Caco-2 (cell line): ENCODE measurements around the gene PPA2. TPM values are rescaled to one million over a fixed set of nuclear protein-coding genes. Genes with fewer than 3 reads are reported as not detected.

ENCODE experiments used
- BruUV-seq: library from RNA; stranded (reverse); fragments of 400-500 nt; replicated peaks from 2 replicates; lab custom pipeline; 2021; lab: Mats Ljungman, UMichigan
- CTCF ChIA-PET: fragments of 300-600 bp; sonication (Branson Sonifier 250); formaldehyde crosslinking; loops from one replicate; lab custom pipeline; 2022; ENCODE audit warnings: antibody characterized with exemption; lab: Charles Lee
- POLR2A ChIA-PET: fragments of 300-600 bp; sonication (Branson Sonifier 250); formaldehyde crosslinking; loops from one replicate; lab custom pipeline; 2022; ENCODE audit warnings: antibody characterized with exemption; lab: Charles Lee
- DNase-seq, 2 experiments: peaks; one replicate each; pipeline versions ENCODE4 v3.0.0 to v3.0.0-alpha.2; 2020 to 2022
- H3K27me3 ChIP-seq: replicated peaks from 2 replicates; pipeline ENCODE4 v1.6.0; 2011; ENCODE audit warnings: low read length; ENCODE audit not compliant: control insufficient read depth, insufficient read depth
- H3K36me3 ChIP-seq: 2 replicates; pipeline ENCODE4 v1.5.1; 2011; ENCODE audit warnings: low read length; ENCODE audit not compliant: control insufficient read depth, insufficient read depth
- H3K4me1 ChIP-seq: fragments of 250-450 bp; sonication (Bioruptor Pico); 2 replicates; pipeline ENCODE4 v1.5.1; 2020; ENCODE audit warnings: mild to moderate bottlenecking
- H3K4me3 ChIP-seq: 2 replicates; pipeline ENCODE4 v1.5.1; 2011; ENCODE audit warnings: low read depth, mild to moderate bottlenecking, control low read depth, low read length
- H3K9me3 ChIP-seq: fragments of 250-450 bp; sonication (Bioruptor Pico); 2 replicates; pipeline ENCODE4 v1.5.1; 2020; ENCODE audit warnings: mild to moderate bottlenecking, moderate library complexity
- H3K27ac Mint-ChIP-seq: one replicate; pipeline ENCODE4 v1.8.0; 2022; ENCODE audit warnings: mixed read lengths; ENCODE audit not compliant: unreplicated experiment
- H3K27me3 Mint-ChIP-seq: one replicate; pipeline ENCODE4 v1.8.0; 2022; ENCODE audit warnings: mixed read lengths; ENCODE audit not compliant: insufficient read depth, unreplicated experiment
- H3K36me3 Mint-ChIP-seq: one replicate; pipeline ENCODE4 v1.8.0; 2022; ENCODE audit warnings: mild to moderate bottlenecking, mixed read lengths; ENCODE audit not compliant: insufficient read depth, unreplicated experiment
- H3K4me1 Mint-ChIP-seq: one replicate; pipeline ENCODE4 v1.8.0; 2022; ENCODE audit warnings: low read depth, mixed read lengths; ENCODE audit not compliant: unreplicated experiment
- H3K4me3 Mint-ChIP-seq: one replicate; pipeline ENCODE4 v1.8.0; 2022; ENCODE audit warnings: mild to moderate bottlenecking, moderate library complexity, mixed read lengths; ENCODE audit not compliant: unreplicated experiment
- H3K9me3 Mint-ChIP-seq: one replicate; pipeline ENCODE4 v1.8.0; 2022; ENCODE audit warnings: mixed read lengths; ENCODE audit not compliant: unreplicated experiment
- CTCF ChIP-seq, 2 experiments: fragments of 200-600 bp in 1 of 2; IDR thresholded peaks; 1 replicate in 1 of 2; 2 replicates in 1 of 2; pipeline versions ENCODE4 v1.5.1 to v1.8.0; 2011 to 2022; ENCODE audit warnings: antibody characterized with exemption in 1 of 2, control low read depth in 1 of 2, inconsistent platforms in 1 of 2, low read depth in 1 of 2, low read length in 1 of 2, mild to moderate bottlenecking in 1 of 2, moderate library complexity in 1 of 2; ENCODE audit not compliant: insufficient read depth in 1 of 2, severe bottlenecking in 1 of 2, unreplicated experiment in 1 of 2
- intact Hi-C: fragments of 100-400 bp; cut with micrococcal nuclease; formaldehyde crosslinking; loops from one replicate; pipeline ENCODE4 v1.10.0; 2022; ENCODE audit not compliant: unreplicated experiment
- total RNA-seq: library from RNA; stranded (reverse); gene quantifications from 2 replicates; pipeline ENCODE4 v1.2.3, GENCODE V29; 2022

PPA2 gene
- total RNA-seq, 1 experiment from 2014 or later = 85.4 TPM

- no peak for TF ChIP-seq CTCF (IDR thresholded peaks at IDR 0.05; ENCODE audit: insufficient read depth in 1 of 2, low read depth in 1 of 2, low read length in 1 of 2, severe bottlenecking in 1 of 2, unreplicated experiment in 1 of 2)
- Mint-ChIP-seq H3K9me3 (peaks cover 29% of the 10 kb centered on the region), H3K4me1 (no peaks in the 10 kb centered on the region), H3K36me3 (peaks cover 44% of the 10 kb centered on the region), H3K4me3 (no peak overlapping the region), H3K27me3 (no peaks in the 10 kb centered on the region), H3K27ac (no peak overlapping the region)
- Histone ChIP-seq H3K27me3 (no peaks in the 10 kb centered on the region), H3K36me3 (peaks cover 2% of the 10 kb centered on the region; the same call in 1 of the 2 replicates), H3K4me3 (no peak overlapping the region), H3K4me1 (no peaks in the 10 kb centered on the region), H3K9me3 (no peaks in the 10 kb centered on the region)
- POLR2A ChIA-PET = no interaction called here
- CTCF ChIA-PET = no interaction called here
- no peak for DNase-seq
- intact Hi-C loops = no loop called here
- BruUV-seq = no TSS peak
Observed at GRCh38 chr4:105432438-105432837, 41.4 kb downstream of the PPA2 start.

GRCh38 chr4:105430811-105431210, 43.1 kb downstream of the PPA2 start:
- BruUV-seq = no TSS peak
- H3K4me1 Mint-ChIP-seq = no peaks in the 10 kb centered on the region

GRCh38 chr4:105426187-105426897, 47.5 kb downstream of the PPA2 start:
- no peak overlapping the region for H3K4me3 ChIP-seq
- Mint-ChIP-seq H3K4me1 (peaks cover 1% of the 10 kb centered on the region), H3K9me3 (peaks cover 24% of the 10 kb centered on the region), H3K27ac (no peak overlapping the region), H3K36me3 (peaks cover 16% of the 10 kb centered on the region), H3K27me3 (no peaks in the 10 kb centered on the region), H3K4me3 (no peak overlapping the region)
- intact Hi-C loops = no loop called here
- peaks cover 23% of the 10 kb centered on the region for H3K4me1 ChIP-seq
- no TSS peak for BruUV-seq
- H3K27me3 ChIP-seq = no peaks in the 10 kb centered on the region
- H3K36me3 ChIP-seq = no peaks in the 10 kb centered on the region
- ChIA-PET POLR2A (no interaction called here), CTCF (no interaction called here)
- no peak for TF ChIP-seq CTCF (IDR thresholded peaks at IDR 0.05; ENCODE audit: insufficient read depth in 1 of 2, low read depth in 1 of 2, low read length in 1 of 2, severe bottlenecking in 1 of 2, unreplicated experiment in 1 of 2)
- H3K9me3 ChIP-seq = no peaks in the 10 kb centered on the region
- no peak for DNase-seq

More at GRCh38 chr4:105430811-105431210, 43.1 kb downstream of the PPA2 start:
- Histone ChIP-seq H3K9me3 (no peaks in the 10 kb centered on the region), H3K27me3 (no peaks in the 10 kb centered on the region), H3K36me3 (peaks cover 2% of the 10 kb centered on the region; the same call in 1 of the 2 replicates), H3K4me1 (no peaks in the 10 kb centered on the region), H3K4me3 (no peak overlapping the region)
- no peak for TF ChIP-seq CTCF (IDR thresholded peaks at IDR 0.05; ENCODE audit: insufficient read depth in 1 of 2, low read depth in 1 of 2, low read length in 1 of 2, severe bottlenecking in 1 of 2, unreplicated experiment in 1 of 2)
- intact Hi-C loops = no loop called here
- Mint-ChIP-seq H3K27me3 (no peaks in the 10 kb centered on the region), H3K9me3 (peaks cover 21% of the 10 kb centered on the region), H3K4me3 (no peak overlapping the region), H3K27ac (no peak overlapping the region), H3K36me3 (peaks cover 33% of the 10 kb centered on the region)
- ChIA-PET POLR2A (no interaction called here), CTCF (no interaction called here)
- no peak for DNase-seq
